HEK293 (cell line): Measurements from ENCODE around the gene RNF214.

Experiments used
- CTCF ChIA-PET: fragments of 350-600 bp; formaldehyde crosslinking; extraction: SDS; loops from one replicate; lab custom pipeline; 2021; ENCODE audit warnings: antibody characterized with exemption; lab: Yijun Ruan, JAX
- POLR2A ChIA-PET: fragments of 300-600 bp; formaldehyde crosslinking; extraction: SDS; loops from one replicate; lab custom pipeline; 2020; ENCODE audit warnings: antibody characterized with exemption, inconsistent platforms; lab: Yijun Ruan, JAX
- H3K27ac ChIP-seq: fragments of 200-500 bp; sonication (Bioruptor generic); 2 replicates; pipeline ENCODE4 v1.5.1; 2014; ENCODE audit warnings: low read depth, low read length, control low read depth, inconsistent platforms; ENCODE audit errors: extremely low read depth
- H3K36me3 ChIP-seq, 2 experiments: fragments of 200-500 bp in 1 of 2; sonication (Bioruptor generic) in 1 of 2; 1 replicate in 1 of 2; 2 replicates in 1 of 2; pipeline ENCODE4 v1.5.1; 2014 to 2017; ENCODE audit warnings: inconsistent platforms in 2 of 2, low read length in 2 of 2; ENCODE audit not compliant: control insufficient read depth in 2 of 2, insufficient read depth in 1 of 2
- H3K4me1 ChIP-seq: fragments of 200-500 bp; sonication (Bioruptor generic); 2 replicates; pipeline ENCODE4 v1.5.1; 2014; ENCODE audit warnings: mild to moderate bottlenecking, low read length, inconsistent platforms; ENCODE audit not compliant: control insufficient read depth, insufficient read depth
- H3K4me3 ChIP-seq: 2 replicates; pipeline ENCODE4 v1.5.1; 2011; ENCODE audit warnings: low read depth, mild to moderate bottlenecking, control low read depth, low read length, moderate library complexity
- H3K9me3 ChIP-seq: fragments of 200-500 bp; sonication (Bioruptor generic); 2 replicates; pipeline ENCODE4 v1.5.1; 2014; ENCODE audit warnings: low read depth, low read length, inconsistent platforms; ENCODE audit not compliant: control insufficient read depth, insufficient read depth
- GLIS1 ChIP-seq: fragments of 450-650 bp; formaldehyde crosslinking; IDR thresholded peaks from 2 replicates; pipeline ENCODE4 v1.5.1; 2016; ENCODE audit warnings: missing biosample characterization, missing genetic modification characterization
- GLIS2 ChIP-seq: fragments of 450-650 bp; formaldehyde crosslinking; IDR thresholded peaks from 2 replicates; pipeline ENCODE4 v1.5.1; 2016; ENCODE audit warnings: missing biosample characterization, missing genetic modification characterization
- MYNN ChIP-seq: fragments of 450-650 bp; formaldehyde crosslinking; IDR thresholded peaks from 2 replicates; pipeline ENCODE4 v1.5.1; 2016; ENCODE audit warnings: missing biosample characterization, missing genetic modification characterization, borderline replicate concordance
- PATZ1 ChIP-seq: fragments of 450-650 bp; formaldehyde crosslinking; IDR thresholded peaks from 2 replicates; pipeline ENCODE4 v1.5.1; 2016; ENCODE audit warnings: missing biosample characterization, missing genetic modification characterization
- REPIN1 ChIP-seq: fragments of 450-650 bp; formaldehyde crosslinking; IDR thresholded peaks from 2 replicates; pipeline ENCODE4 v1.5.1; 2017; ENCODE audit warnings: missing biosample characterization, missing genetic modification characterization, low read depth
- SCRT2 ChIP-seq: fragments of 450-650 bp; formaldehyde crosslinking; IDR thresholded peaks from 2 replicates; pipeline ENCODE4 v1.5.1; 2016; ENCODE audit warnings: missing biosample characterization, missing genetic modification characterization
- ZFP41 ChIP-seq: fragments of 450-650 bp; formaldehyde crosslinking; IDR thresholded peaks from 2 replicates; pipeline ENCODE4 v1.5.1; 2016; ENCODE audit warnings: missing biosample characterization, missing genetic modification characterization, borderline replicate concordance
- ZNF121 ChIP-seq: fragments of 450-650 bp; formaldehyde crosslinking; IDR thresholded peaks from 2 replicates; pipeline ENCODE4 v1.5.1; 2016; ENCODE audit warnings: missing biosample characterization, missing genetic modification characterization
- ZNF146 ChIP-seq: fragments of 450-650 bp; formaldehyde crosslinking; IDR thresholded peaks from 2 replicates; pipeline ENCODE4 v1.5.1; 2016; ENCODE audit warnings: missing biosample characterization, missing genetic modification characterization
- ZNF155 ChIP-seq: fragments of 450-650 bp; formaldehyde crosslinking; IDR thresholded peaks from 2 replicates; pipeline ENCODE4 v1.5.1; 2016; ENCODE audit warnings: missing biosample characterization, missing genetic modification characterization
- ZNF157 ChIP-seq: fragments of 450-650 bp; formaldehyde crosslinking; IDR thresholded peaks from 2 replicates; pipeline ENCODE4 v1.5.1; 2016; ENCODE audit warnings: missing biosample characterization, missing genetic modification characterization
- ZNF174 ChIP-seq: fragments of 450-650 bp; formaldehyde crosslinking; IDR thresholded peaks from 2 replicates; pipeline ENCODE4 v1.5.0; 2017; ENCODE audit warnings: missing biosample characterization, mild to moderate bottlenecking, missing genetic modification characterization
- ZNF184 ChIP-seq: fragments of 450-650 bp; IDR thresholded peaks from 2 replicates; pipeline ENCODE4 v1.5.1; 2018; ENCODE audit warnings: missing biosample characterization, mild to moderate bottlenecking, missing genetic modification characterization
- ZNF335 ChIP-seq: fragments of 450-650 bp; formaldehyde crosslinking; conservative IDR thresholded peaks from 2 replicates; pipeline ENCODE4 v1.5.1; 2016; ENCODE audit warnings: missing biosample characterization, missing genetic modification characterization
- ZNF354C ChIP-seq: fragments of 450-650 bp; formaldehyde crosslinking; IDR thresholded peaks from 2 replicates; pipeline ENCODE4 v1.5.1; 2016; ENCODE audit warnings: missing biosample characterization, missing genetic modification characterization, low read depth, borderline replicate concordance
- ZNF677 ChIP-seq: fragments of 450-650 bp; IDR thresholded peaks from 2 replicates; pipeline ENCODE4 v1.5.0; 2018; ENCODE audit warnings: missing biosample characterization, mild to moderate bottlenecking, missing genetic modification characterization, moderate library complexity
- ZNF768 ChIP-seq: fragments of 450-650 bp; formaldehyde crosslinking; IDR thresholded peaks from 2 replicates; pipeline ENCODE4 v1.5.1; 2018; ENCODE audit warnings: missing biosample characterization, mild to moderate bottlenecking, missing genetic modification characterization
- ZNF777 ChIP-seq: fragments of 450-650 bp; formaldehyde crosslinking; IDR thresholded peaks from 2 replicates; pipeline ENCODE4 v1.5.1; 2017; ENCODE audit warnings: missing biosample characterization, missing genetic modification characterization, borderline replicate concordance
- ZSCAN18 ChIP-seq: fragments of 450-650 bp; formaldehyde crosslinking; IDR thresholded peaks from 2 replicates; pipeline ENCODE4 v1.5.1; 2016; ENCODE audit warnings: missing biosample characterization, missing genetic modification characterization
- ZSCAN4 ChIP-seq: fragments of 450-650 bp; formaldehyde crosslinking; IDR thresholded peaks from 2 replicates; pipeline ENCODE4 v1.5.1; 2017; ENCODE audit warnings: missing biosample characterization, missing genetic modification characterization
- TF ChIP-seq, protein P1 (sequence below): fragments of 450-650 bp; formaldehyde crosslinking; IDR thresholded peaks from 2 replicates; pipeline ENCODE4 v1.5.1; 2017; ENCODE audit warnings: missing biosample characterization, mild to moderate bottlenecking, missing genetic modification characterization, moderate library complexity
- TF ChIP-seq, protein P2 (sequence below): fragments of 450-650 bp; formaldehyde crosslinking; IDR thresholded peaks from 2 replicates; pipeline ENCODE4 v1.5.1; 2016; ENCODE audit warnings: missing biosample characterization, missing genetic modification characterization

RNF214 gene

GRCh38 chr11:117232911-117233409 is 489 bp downstream of the RNF214 start:
- Histone ChIP-seq H3K4me1 (no peaks in the 10 kb centered on the region), H3K36me3 (peaks cover 0 to 37% of the 10 kb centered on the region in 2 experiments; a peak in 2 of 3 replicates), H3K27ac (peak overlapping the region; percentile 59; the same call in 1 of the 2 replicates), H3K4me3 (peak overlapping the region; percentile 78), H3K9me3 (no peaks in the 10 kb centered on the region)
- TF ChIP-seq ZNF174 (tag by site-specific recombination): no peak
- no peak for TF ChIP-seq ZNF146 (tag by site-specific recombination)
- TF ChIP-seq ZFP41 (tag by site-specific recombination): no peak
- peak; percentile 29; the same call in 1 of the 2 replicates for TF ChIP-seq ZNF335 (tag by site-specific recombination)
- TF ChIP-seq REPIN1 (tag by site-specific recombination): no peak
- no peak for TF ChIP-seq ZNF184 (tag by site-specific recombination)
- TF ChIP-seq ZSCAN18: no peak
- TF ChIP-seq GLIS2 (tag by site-specific recombination): peak; percentile 75
- TF ChIP-seq ZSCAN4 (tag by site-specific recombination): no peak
- no peak for TF ChIP-seq ZNF777 (tag by site-specific recombination)
- peak; percentile 32; the same call in 1 of the 2 replicates for TF ChIP-seq GLIS1 (tag by site-specific recombination)
- no peak for TF ChIP-seq MYNN
- POLR2A ChIA-PET: interaction anchor here (1.9 to 2.6 kb wide), 2 partner anchors 11 to 83 kb away, joined by 6 to 11 read pairs; partner anchors contain the start of gene BACE1
- CTCF ChIA-PET: interaction anchor here (0.6 to 0.7 kb wide), 3 partner anchors 11 to 445 kb away, joined by 3 to 4 read pairs (median 3); no protein-coding TSS in a partner anchor

DNA sequence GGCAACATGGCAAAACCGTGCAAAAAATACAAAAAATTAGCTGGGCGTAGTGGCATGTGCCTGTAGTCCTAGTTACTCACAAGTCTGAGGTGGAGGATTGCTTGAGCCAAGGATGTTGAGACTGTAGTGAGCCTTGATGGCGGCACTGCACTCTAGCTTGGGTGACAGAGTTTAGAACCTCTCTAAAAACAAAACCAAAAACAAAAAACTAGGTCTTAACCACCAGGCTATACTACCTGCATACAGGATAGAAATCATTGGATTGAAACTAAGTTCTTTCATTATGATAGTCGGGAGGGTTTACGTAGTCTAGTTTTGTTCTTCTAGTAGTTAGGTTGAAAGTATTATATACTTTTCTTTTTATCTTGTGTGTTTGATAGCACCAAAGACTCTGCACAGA is 5.8 kb downstream of the RNF214 start:
- ChIA-PET POLR2A (no interaction called here), CTCF (interaction anchor here (0.5 kb wide), 2 partner anchors 97 to 581 kb away, joined by 3 read pairs; no protein-coding TSS in a partner anchor)
- H3K4me1 ChIP-seq: no peaks in the 10 kb centered on the region
- no peak overlapping the region for H3K27ac ChIP-seq
- TF ChIP-seq ZNF157: no peak
- TF ChIP-seq, protein P1, sequence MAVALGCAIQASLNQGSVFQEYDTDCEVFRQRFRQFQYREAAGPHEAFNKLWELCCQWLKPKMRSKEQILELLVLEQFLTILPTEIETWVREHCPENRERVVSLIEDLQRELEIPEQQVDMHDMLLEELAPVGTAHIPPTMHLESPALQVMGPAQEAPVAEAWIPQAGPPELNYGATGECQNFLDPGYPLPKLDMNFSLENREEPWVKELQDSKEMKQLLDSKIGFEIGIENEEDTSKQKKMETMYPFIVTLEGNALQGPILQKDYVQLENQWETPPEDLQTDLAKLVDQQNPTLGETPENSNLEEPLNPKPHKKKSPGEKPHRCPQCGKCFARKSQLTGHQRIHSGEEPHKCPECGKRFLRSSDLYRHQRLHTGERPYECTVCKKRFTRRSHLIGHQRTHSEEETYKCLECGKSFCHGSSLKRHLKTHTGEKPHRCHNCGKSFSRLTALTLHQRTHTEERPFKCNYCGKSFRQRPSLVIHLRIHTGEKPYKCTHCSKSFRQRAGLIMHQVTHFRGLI (tag by site-specific recombination): no peak
- TF ChIP-seq SCRT2 (tag by site-specific recombination): no peak
- TF ChIP-seq PATZ1: no peak
- TF ChIP-seq, protein P2, sequence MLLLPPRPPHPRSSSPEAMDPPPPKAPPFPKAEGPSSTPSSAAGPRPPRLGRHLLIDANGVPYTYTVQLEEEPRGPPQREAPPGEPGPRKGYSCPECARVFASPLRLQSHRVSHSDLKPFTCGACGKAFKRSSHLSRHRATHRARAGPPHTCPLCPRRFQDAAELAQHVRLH (tag by site-specific recombination): no peak
- no peak for TF ChIP-seq ZNF121 (tag by site-specific recombination)
- TF ChIP-seq ZNF768: no peak
- TF ChIP-seq ZNF677: no peak
- no peak for TF ChIP-seq ZNF354C (tag by site-specific recombination)
- TF ChIP-seq ZNF155 (tag by site-specific recombination): no peak
- no peaks in the 10 kb centered on the region for H3K9me3 ChIP-seq
- peaks cover 8 to 51% of the 10 kb centered on the region in 2 experiments; a peak in 2 of 3 replicates for H3K36me3 ChIP-seq
- no peak overlapping the region for H3K4me3 ChIP-seq
